ENCODE data around the gene ARL14EP.
A peak's percentile ranks its signal among the peaks of the same experiment; 100 is the strongest.

Gene ARL14EP

DNA sequence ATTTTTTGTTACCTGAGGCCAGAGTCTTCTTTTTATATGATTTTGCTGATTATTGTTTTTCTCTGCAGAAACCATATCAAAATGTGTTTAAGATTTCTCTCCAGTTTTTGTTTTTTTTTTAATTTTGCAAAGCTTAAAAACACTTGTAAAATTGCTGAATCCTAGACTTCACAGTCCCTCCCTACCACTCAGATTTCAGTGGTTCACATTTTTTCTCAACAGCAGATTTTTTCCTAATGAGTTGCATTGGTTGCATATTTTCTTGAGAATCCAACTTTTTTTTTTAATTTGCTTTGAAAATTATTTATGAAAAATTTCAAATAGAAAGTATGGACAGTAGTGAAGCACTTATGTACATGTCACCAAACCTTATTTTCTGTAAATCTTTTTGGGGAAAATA, 5.8 kb downstream of the ARL14EP start:
- TF ChIP-seq TAF1 (IDR thresholded peaks at IDR 0.05; ENCODE audit: borderline replicate concordance, low read depth, low read length) (no peak), POLR2AphosphoS5 (IDR thresholded peaks at IDR 0.05; ENCODE audit: low read depth, low read length) (no peak), POLR2A (IDR thresholded peaks at IDR 0.05; ENCODE audit: low read depth, low read length) (no peak)
- FAIRE-seq = no peak

DNA sequence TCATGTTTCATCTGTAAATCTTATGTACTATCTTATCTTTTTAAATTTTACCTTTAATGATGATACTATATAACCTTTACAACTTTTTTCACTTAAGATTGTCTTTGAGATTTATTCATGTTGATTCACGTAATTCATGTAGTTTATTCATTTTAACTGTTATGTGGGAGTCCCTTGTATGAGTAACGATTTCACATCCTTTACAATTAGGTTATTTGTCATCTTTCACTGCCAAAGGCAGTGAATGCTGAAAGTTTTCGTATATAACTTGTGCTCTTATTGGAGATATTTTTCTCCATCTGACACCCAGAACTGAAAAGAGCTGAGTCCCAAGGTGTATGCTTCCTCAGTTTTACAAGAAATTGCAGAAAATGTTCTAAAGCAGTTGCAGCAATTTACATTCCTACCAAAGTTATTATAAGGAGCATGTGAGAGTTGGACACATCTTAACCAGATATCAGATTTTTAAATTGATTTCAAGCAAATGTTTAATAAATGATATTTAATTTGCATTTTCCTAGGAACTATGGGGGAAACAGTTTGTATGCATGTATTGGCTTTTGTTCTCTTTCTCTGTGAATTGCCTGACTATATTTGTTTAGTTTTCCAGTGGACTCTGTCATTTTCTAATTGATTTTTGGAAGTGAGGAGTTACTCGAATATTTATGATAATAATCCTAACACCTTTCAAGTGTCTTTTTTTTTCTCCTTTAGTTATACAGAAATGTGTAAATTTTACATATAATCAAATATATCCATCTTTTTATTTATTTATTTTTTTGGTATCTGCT, 6.4 kb downstream of the ARL14EP start:
- no peak for FAIRE-seq
- TF ChIP-seq POLR2AphosphoS5 (IDR thresholded peaks at IDR 0.05; ENCODE audit: low read depth, low read length) = no peak
- TF ChIP-seq POLR2A (IDR thresholded peaks at IDR 0.05; ENCODE audit: low read depth, low read length) = no peak

More for the DNA sequence above, 5.8 kb downstream of the ARL14EP start:
- no peak for DNase-seq (ENCODE audit: insufficient read length)

DNA sequence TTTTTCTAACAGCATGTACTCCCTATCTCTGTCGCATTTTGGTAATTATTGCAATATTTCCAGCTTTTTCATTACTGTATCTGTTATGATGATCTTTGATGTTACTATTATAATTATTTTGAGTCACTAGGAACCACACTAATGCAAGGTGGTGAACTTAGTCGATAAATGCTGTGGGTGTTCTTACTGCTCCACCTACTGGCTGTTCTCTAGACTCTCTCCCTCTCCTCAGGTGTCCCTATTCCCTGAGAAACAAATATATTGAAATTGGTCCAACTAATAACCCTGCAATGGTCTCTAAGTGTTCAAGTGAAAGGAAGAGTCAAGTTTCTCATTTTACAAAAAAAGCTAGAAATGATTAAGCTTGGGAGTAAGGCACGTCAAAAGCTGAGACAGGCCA, 10.5 kb downstream of the ARL14EP start:
- DNase-seq (ENCODE audit: insufficient read length) (no peak), FAIRE-seq (no peak)
- TF ChIP-seq TAF1 (IDR thresholded peaks at IDR 0.05; ENCODE audit: borderline replicate concordance, low read depth, low read length) = no peak
- TF ChIP-seq POLR2AphosphoS5 (IDR thresholded peaks at IDR 0.05; ENCODE audit: low read depth, low read length) = no peak
- no peak for TF ChIP-seq POLR2A (IDR thresholded peaks at IDR 0.05; ENCODE audit: low read depth, low read length)

More for the DNA sequence above, 6.4 kb downstream of the ARL14EP start:
- no peak for DNase-seq (ENCODE audit: insufficient read length)

DNA sequence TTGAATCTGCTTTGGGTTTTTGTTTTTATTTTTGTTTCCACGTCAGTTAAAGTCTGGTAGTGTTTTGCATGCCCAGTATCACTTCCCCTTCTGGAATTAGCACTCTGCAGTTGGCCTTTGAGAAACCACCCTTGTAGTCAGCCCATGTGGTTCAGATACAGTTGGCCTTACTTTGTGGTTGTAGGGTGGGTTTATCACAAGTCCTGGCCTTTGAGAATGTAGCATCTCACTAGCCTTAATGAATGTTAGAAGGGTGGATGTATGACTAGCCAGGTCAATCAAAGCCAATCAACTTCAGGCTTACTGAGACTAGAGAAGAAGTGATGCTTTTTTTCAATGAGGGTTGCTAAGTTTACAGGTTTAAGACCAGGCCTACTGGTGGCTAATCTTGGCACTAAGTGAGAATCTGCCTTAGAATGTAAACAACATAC, 19.8 kb downstream of the ARL14EP start:
- peak; percentile 99 for FAIRE-seq
- TF ChIP-seq POLR2AphosphoS5 (IDR thresholded peaks at IDR 0.05; ENCODE audit: low read depth, low read length) (0 out of 2 replicates have a peak, but pooled peaks have one; percentile 19), TAF1 (IDR thresholded peaks at IDR 0.05; ENCODE audit: borderline replicate concordance, low read depth, low read length) (no peak)
- peak; percentile 20 for DNase-seq (ENCODE audit: insufficient read length)

DNA sequence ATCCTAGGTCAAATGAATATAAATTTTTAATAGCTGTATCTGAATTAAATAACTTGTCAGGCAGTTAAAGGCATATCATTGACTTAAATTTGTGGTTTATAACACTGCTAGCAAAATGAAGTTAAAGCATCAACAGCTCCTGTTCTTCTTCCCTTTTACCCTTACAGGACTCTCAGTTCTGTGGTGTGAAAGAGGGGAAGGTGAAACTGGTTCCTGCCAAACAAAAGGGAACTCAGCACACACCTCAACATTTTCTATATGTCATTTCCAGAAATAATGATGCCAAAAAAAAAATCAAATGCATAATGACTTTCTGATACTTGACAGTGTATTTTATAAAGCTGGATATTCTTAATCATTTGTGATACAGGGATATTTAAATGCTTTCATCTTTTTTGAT, 21.2 kb downstream of the ARL14EP start:
- TF ChIP-seq POLR2AphosphoS5 (IDR thresholded peaks at IDR 0.05; ENCODE audit: low read depth, low read length) (no peak), POLR2A (IDR thresholded peaks at IDR 0.05; ENCODE audit: low read depth, low read length) (no peak), TAF1 (IDR thresholded peaks at IDR 0.05; ENCODE audit: borderline replicate concordance, low read depth, low read length) (no peak)
- FAIRE-seq (peak; percentile 17), DNase-seq (ENCODE audit: insufficient read length) (no peak)

DNA sequence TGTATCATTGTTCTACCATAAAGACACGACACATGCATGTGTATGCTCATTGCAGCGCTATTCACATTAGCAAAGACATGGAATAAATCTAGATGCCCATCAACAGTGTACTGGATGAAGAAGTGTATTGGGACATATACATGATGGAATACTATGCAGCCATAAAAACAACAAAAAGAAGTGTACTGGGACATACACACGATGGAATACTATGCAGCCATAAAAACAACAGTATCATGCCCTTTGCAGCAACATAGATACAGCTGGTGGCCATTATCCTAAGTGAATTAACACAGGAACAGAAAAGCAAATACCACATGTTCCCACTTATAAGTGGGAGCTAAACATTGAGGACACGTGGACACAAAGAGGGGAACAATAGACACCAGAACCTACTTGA, 22.7 kb downstream of the ARL14EP start:
- DNase-seq (ENCODE audit: insufficient read length) (no peak), FAIRE-seq (no peak)
- no peak for TF ChIP-seq TAF1 (IDR thresholded peaks at IDR 0.05; ENCODE audit: borderline replicate concordance, low read depth, low read length)
- no peak for TF ChIP-seq POLR2A (IDR thresholded peaks at IDR 0.05; ENCODE audit: low read depth, low read length)
- no peak for TF ChIP-seq POLR2AphosphoS5 (IDR thresholded peaks at IDR 0.05; ENCODE audit: low read depth, low read length)

DNA sequence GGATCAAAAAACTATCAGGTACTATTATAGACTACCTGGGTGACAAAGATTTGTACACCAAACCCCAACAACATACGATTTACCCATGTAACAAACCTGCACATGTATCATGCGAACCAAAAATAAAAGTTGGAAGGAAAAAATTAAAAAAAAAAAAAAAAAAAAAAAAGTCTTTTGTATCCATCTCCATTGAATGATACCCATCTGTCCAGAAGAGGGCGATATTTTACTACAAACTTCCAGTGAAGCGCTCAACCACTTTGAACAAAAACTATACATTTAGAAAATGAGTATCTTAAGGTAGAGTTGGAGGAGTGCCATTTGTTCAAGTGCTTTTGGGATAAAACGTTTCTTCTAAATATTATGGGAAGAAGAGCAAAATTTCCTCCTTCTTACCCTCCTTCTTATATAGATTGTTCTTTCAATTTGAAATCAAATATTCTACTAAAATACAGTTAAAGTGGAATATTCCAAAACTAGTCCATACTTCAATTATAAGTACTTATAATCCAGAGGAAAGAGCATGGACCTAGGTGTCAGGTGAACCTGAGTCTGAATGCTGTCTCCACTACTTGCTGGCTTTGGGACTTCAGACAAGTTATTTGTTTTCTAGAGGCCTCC, 23.3 kb downstream of the ARL14EP start:
- no peak for DNase-seq (ENCODE audit: insufficient read length)
- TF ChIP-seq POLR2A (IDR thresholded peaks at IDR 0.05; ENCODE audit: low read depth, low read length) = no peak
- no peak for TF ChIP-seq POLR2AphosphoS5 (IDR thresholded peaks at IDR 0.05; ENCODE audit: low read depth, low read length)
- no peak for TF ChIP-seq TAF1 (IDR thresholded peaks at IDR 0.05; ENCODE audit: borderline replicate concordance, low read depth, low read length)
- FAIRE-seq = peak; percentile 70

DNA sequence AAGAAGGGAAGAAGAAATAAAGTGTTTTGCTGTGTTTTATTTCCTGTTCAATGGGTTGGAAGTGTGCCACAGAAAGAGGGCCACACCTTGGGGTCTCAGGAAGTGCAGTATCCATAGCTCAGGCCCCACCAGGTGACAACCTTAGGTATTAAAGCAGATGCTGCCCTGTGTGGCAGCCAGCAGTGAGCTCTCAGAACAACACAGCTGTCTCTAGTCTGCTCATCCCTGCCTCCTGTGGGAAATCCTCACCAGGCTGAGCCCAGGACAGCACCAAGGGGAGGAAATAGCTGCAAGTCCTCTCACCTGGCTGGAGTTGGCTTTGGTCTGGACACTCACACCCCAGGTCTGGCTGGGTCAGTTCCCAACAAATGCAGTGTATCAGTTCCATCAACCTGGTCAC, 25.1 kb downstream of the ARL14EP start:
- TF ChIP-seq POLR2A (IDR thresholded peaks at IDR 0.05; ENCODE audit: low read depth, low read length) = no peak
- TF ChIP-seq POLR2AphosphoS5 (IDR thresholded peaks at IDR 0.05; ENCODE audit: low read depth, low read length) = no peak
- no peak for TF ChIP-seq TAF1 (IDR thresholded peaks at IDR 0.05; ENCODE audit: borderline replicate concordance, low read depth, low read length)
- FAIRE-seq (no peak), DNase-seq (ENCODE audit: insufficient read length) (no peak)

DNA sequence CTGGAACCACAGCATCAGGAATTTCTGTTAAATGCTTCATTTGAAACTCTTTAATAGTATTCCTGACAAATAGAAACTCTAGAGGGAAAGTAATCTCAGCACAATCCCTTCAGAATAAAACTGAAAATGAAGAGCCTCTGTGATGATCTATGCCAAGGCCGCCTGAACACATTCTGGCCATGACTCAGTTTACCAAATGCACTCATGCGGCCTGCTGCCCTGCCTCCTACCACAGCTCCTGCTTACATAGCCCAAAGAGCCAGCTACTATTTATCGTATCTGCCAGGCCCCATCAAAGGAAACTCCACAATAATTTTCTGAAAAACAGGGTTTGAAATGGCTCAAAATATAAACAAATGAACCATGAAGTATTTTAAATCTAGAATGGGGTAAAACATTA, 27.0 kb downstream of the ARL14EP start:
- no peak for FAIRE-seq
- no peak for TF ChIP-seq POLR2AphosphoS5 (IDR thresholded peaks at IDR 0.05; ENCODE audit: low read depth, low read length)
- no peak for TF ChIP-seq POLR2A (IDR thresholded peaks at IDR 0.05; ENCODE audit: low read depth, low read length)
- no peak for TF ChIP-seq TAF1 (IDR thresholded peaks at IDR 0.05; ENCODE audit: borderline replicate concordance, low read depth, low read length)
- DNase-seq (ENCODE audit: insufficient read length) = no peak

DNA sequence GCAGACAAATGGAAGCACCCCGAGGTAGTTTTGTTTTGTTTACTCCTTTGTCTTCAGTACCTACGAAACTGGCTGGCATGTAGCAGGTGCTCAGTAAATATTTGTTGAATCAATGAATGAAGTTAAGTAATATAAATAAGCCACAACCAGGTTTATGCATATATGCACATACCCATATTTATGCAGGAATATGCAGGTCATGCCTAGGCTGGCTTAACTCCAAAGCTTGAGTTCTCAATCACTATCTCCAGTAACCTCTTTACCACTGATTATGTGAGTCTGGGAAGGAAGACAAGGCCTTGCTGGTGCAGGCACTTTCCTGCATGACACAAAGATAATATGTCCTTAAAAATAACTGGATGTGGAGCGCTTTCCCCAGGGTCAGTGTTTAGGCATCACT, 27.5 kb downstream of the ARL14EP start:
- no peak for TF ChIP-seq POLR2AphosphoS5 (IDR thresholded peaks at IDR 0.05; ENCODE audit: low read depth, low read length)
- TF ChIP-seq TAF1 (IDR thresholded peaks at IDR 0.05; ENCODE audit: borderline replicate concordance, low read depth, low read length) = no peak
- no peak for TF ChIP-seq POLR2A (IDR thresholded peaks at IDR 0.05; ENCODE audit: low read depth, low read length)
- FAIRE-seq = no peak

DNA sequence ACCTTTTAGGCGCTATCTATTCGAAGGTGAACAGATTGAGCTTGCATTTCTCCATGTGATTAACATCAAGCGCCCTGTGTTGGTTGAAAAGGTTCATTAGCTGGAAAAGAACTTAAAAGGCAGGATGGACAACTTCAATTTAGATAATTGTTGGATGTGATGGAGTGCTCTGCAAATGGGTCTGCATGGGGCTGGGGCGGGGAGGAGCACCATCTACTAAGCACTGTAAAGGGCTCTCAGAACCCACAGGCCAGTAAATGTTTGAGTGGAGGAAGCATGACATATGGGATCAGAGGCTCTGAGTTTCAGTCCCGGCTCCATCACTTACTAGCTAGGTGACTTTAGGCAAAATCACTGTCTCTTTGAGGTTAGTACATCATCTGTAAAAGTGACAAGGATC, 28.2 kb downstream of the ARL14EP start:
- TF ChIP-seq TAF1 (IDR thresholded peaks at IDR 0.05; ENCODE audit: borderline replicate concordance, low read depth, low read length) = no peak
- no peak for TF ChIP-seq POLR2A (IDR thresholded peaks at IDR 0.05; ENCODE audit: low read depth, low read length)
- TF ChIP-seq POLR2AphosphoS5 (IDR thresholded peaks at IDR 0.05; ENCODE audit: low read depth, low read length) = no peak
- no peak for DNase-seq (ENCODE audit: insufficient read length)
- FAIRE-seq = no peak

More for the DNA sequence above, 27.5 kb downstream of the ARL14EP start:
- DNase-seq (ENCODE audit: insufficient read length) = no peak

DNA sequence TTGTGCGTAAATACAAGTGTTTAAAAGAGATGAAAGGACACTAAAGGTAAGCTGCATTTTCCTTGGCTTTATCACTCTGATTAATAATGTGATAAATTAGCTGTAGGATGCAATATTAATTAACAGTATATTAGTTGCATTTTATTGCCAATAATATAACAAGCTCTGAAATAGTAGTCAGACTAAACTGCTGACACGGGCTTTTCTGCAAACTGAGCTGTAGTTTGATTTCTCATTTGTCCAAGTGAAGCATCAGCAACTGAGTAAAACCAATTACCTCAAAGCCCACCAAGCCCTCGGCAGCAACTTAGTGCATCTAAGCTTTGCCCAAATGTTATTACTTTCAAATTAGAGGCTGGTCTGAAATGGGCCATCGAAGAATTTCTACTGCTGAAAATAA, 33.5 kb downstream of the ARL14EP start:
- DNase-seq (ENCODE audit: insufficient read length) = no peak
- TF ChIP-seq POLR2A (IDR thresholded peaks at IDR 0.05; ENCODE audit: low read depth, low read length) = no peak
- TF ChIP-seq POLR2AphosphoS5 (IDR thresholded peaks at IDR 0.05; ENCODE audit: low read depth, low read length) = no peak
- no peak for TF ChIP-seq TAF1 (IDR thresholded peaks at IDR 0.05; ENCODE audit: borderline replicate concordance, low read depth, low read length)
- no peak for FAIRE-seq

Measured in GM12892 (cell line).